HepG2 (cell line): ENCODE measurements around the gene GPR143. TPM values are rescaled to one million over a fixed set of nuclear protein-coding genes. Genes with fewer than 3 reads are reported as not detected.

Experiments
- ATAC-seq: fragments of 200-7000 bp; cut with Tn5 transposase; 3 replicates; pipeline ENCODE4 v1.9.1; 2020; ENCODE audit warnings: mild to moderate bottlenecking, moderate library complexity
- BruUV-seq: library from RNA; stranded (reverse); fragments of 400-500 nt; replicated peaks from 2 replicates; lab custom pipeline; 2021; lab: Mats Ljungman, UMichigan
- CTCF ChIA-PET: fragments of 300-600 bp; formaldehyde crosslinking; extraction: SDS; loops from one replicate; lab custom pipeline; 2021; ENCODE audit warnings: low total read pairs, inconsistent platforms, low intra/inter-chr PET ratio; lab: Yijun Ruan, JAX
- POLR2A ChIA-PET: fragments of 350-600 bp; sonication (Branson Sonifier 250); formaldehyde crosslinking; loops from one replicate; lab custom pipeline; 2020; ENCODE audit warnings: antibody characterized with exemption, inconsistent platforms; lab: Yijun Ruan, JAX
- DNase-seq: peaks from one replicate; pipeline ENCODE4 v3.0.0-alpha.2; 2015; ENCODE audit warnings: low spot score
- FAIRE-seq: peaks from 3 replicates; lab custom pipeline; 2011; peaks lifted over from hg19 to GRCh38; lab: Jason Lieb, UNC
- H2AFZ ChIP-seq: one replicate; pipeline ENCODE4 v1.6.1; 2011; ENCODE audit warnings: low read length, inconsistent platforms
- H3K27ac ChIP-seq: fragments of 300-600 bp; 3 replicates; pipeline ENCODE4 v1.8.0; 2011; ENCODE audit warnings: mixed run types, mild to moderate bottlenecking, mixed read lengths, low read length, inconsistent platforms; ENCODE audit not compliant: insufficient read depth; ENCODE audit errors: extremely low read length
- H3K27me3 ChIP-seq, 2 experiments: fragments of 200-600 bp in 1 of 2; 2 replicates in 1 of 2; 3 replicates in 1 of 2; pipeline versions ENCODE4 v1.6.0 to v1.8.0; 2011; ENCODE audit warnings: low read length in 2 of 2, mild to moderate bottlenecking in 2 of 2, moderate library complexity in 2 of 2, inconsistent platforms in 1 of 2; ENCODE audit not compliant: insufficient read depth in 2 of 2, control insufficient read depth in 1 of 2
- H3K36me3 ChIP-seq, 2 experiments: fragments of 200-600 bp in 1 of 2; replicated peaks in 1 of 2; 2 replicates in 1 of 2; 3 replicates in 1 of 2; pipeline versions ENCODE4 v1.5.1 to v1.8.0; 2011; ENCODE audit warnings: low read length in 2 of 2, inconsistent platforms in 1 of 2; ENCODE audit not compliant: insufficient read depth in 2 of 2, control insufficient read depth in 1 of 2
- H3K4me1 ChIP-seq: 2 replicates; pipeline ENCODE4 v1.5.1; 2012; ENCODE audit warnings: low read length, inconsistent platforms; ENCODE audit not compliant: insufficient read depth
- H3K4me2 ChIP-seq: 2 replicates; pipeline ENCODE4 v1.6.0; 2011; ENCODE audit warnings: low read depth, low read length, inconsistent platforms
- H3K4me3 ChIP-seq, 3 experiments: fragments of 200-600 bp in 1 of 3; sonication (generic), shearing (Covaris generic) in 1 of 3; replicated peaks in 1 of 3; 2 replicates each; pipeline ENCODE4 v1.5.1; 2011 to 2016; ENCODE audit warnings: low read length in 3 of 3, inconsistent platforms in 2 of 3, low read depth in 2 of 3, mild to moderate bottlenecking in 2 of 3, control low read depth in 1 of 3, mixed read lengths in 1 of 3; ENCODE audit not compliant: insufficient read depth in 1 of 3
- H3K79me2 ChIP-seq: one replicate; pipeline ENCODE4 v1.6.1; 2011; ENCODE audit warnings: low read length, inconsistent platforms; ENCODE audit not compliant: insufficient read depth
- H3K9ac ChIP-seq: 2 replicates; pipeline ENCODE4 v1.6.0; 2011; ENCODE audit warnings: mild to moderate bottlenecking, low read depth, low read length, inconsistent platforms; ENCODE audit not compliant: insufficient read depth
- H3K9me3 ChIP-seq: 2 replicates; pipeline ENCODE4 v1.5.1; 2012; ENCODE audit warnings: mild to moderate bottlenecking, low read length
- H4K20me1 ChIP-seq: 2 replicates; pipeline ENCODE4 v1.6.0; 2011; ENCODE audit warnings: inconsistent platforms, mild to moderate bottlenecking, low read length, moderate library complexity; ENCODE audit not compliant: insufficient read depth
- HDAC6 ChIP-seq: fragments of 200-600 bp; sonication (generic); IDR thresholded peaks from 2 replicates; pipeline ENCODE4 v1.7.0; 2017; ENCODE audit warnings: mild to moderate bottlenecking, antibody characterized with exemption, low read length, low read depth
- MYPOP ChIP-seq: sonication (generic); formaldehyde crosslinking; IDR thresholded peaks from 2 replicates; pipeline ENCODE4 v1.8.1; 2023; ENCODE audit warnings: mild to moderate bottlenecking, moderate library complexity, missing genetic modification reagents
- ZNF317 ChIP-seq: sonication (generic); formaldehyde crosslinking; IDR thresholded peaks from 2 replicates; pipeline ENCODE4 v1.5.0; 2020; ENCODE audit warnings: mild to moderate bottlenecking, missing genetic modification reagents
- ZNF335 ChIP-seq: sonication (generic); formaldehyde crosslinking; IDR thresholded peaks from 2 replicates; pipeline ENCODE4 v1.4.0; 2020; ENCODE audit warnings: missing genetic modification reagents
- ZNF552 ChIP-seq: sonication (generic); formaldehyde crosslinking; IDR thresholded peaks from 2 replicates; pipeline ENCODE4 v1.9.0; 2022; ENCODE audit warnings: missing genetic modification reagents, mild to moderate bottlenecking, borderline replicate concordance
- ZNF639 ChIP-seq: conservative IDR thresholded peaks from 2 replicates; pipeline ENCODE4 v1.6.1; 2018; ENCODE audit warnings: missing genetic modification reagents
- ZNF720 ChIP-seq: sonication (generic); formaldehyde crosslinking; IDR thresholded peaks from 2 replicates; pipeline ENCODE4 v1.4.0; 2020; ENCODE audit warnings: missing genetic modification reagents
- ZXDC ChIP-seq: sonication (generic); formaldehyde crosslinking; IDR thresholded peaks from 2 replicates; pipeline ENCODE4 v1.5.0; 2020; ENCODE audit warnings: mild to moderate bottlenecking, missing genetic modification reagents
- WGBS: methylation state at CpG from one replicate; pipeline ENCODE4 v1.1.6; 2017; ENCODE audit warnings: low lambda C conversion rate; 5-methylcytosine and 5-hydroxymethylcytosine counted together
- in situ Hi-C: cut with HindIII; loops from 2 replicates; pipeline ENCODE4 v1.10.0; 2017; ENCODE audit warnings: low pct_unique_long_range_greater_than_20kb; ENCODE audit not compliant: extremely low pct_ligation_motif_present
- intact Hi-C: fragments of 100-400 bp; cut with micrococcal nuclease; formaldehyde crosslinking; loops from one replicate; pipeline ENCODE4 v1.10.0; 2022; ENCODE audit not compliant: unreplicated experiment
- polyA plus RNA-seq, 8 experiments: library from polyadenylated mRNA; depleted of rRNA in 3 of 8; stranded (reverse) in 7 of 8; unstranded in 1 of 8; fragments of >200 nt; fragmentation: Illumina TruSeq in 4 of 8; extraction: Trizol in 4 of 8; gene quantifications; 2 replicates each; pipeline versions ENCODE4 v1.2.1 to v1.2.3, GENCODE V29; 2011 to 2016; ENCODE audit warnings: low read depth in 4 of 8, missing spikeins in 1 of 8, mixed read lengths in 1 of 8; ENCODE audit not compliant: insufficient read depth in 1 of 8
- total RNA-seq, 5 experiments: library from RNA; depleted of rRNA; stranded (reverse); fragments of >200 nt; fragmentation: Illumina TruSeq; extraction: Trizol; gene quantifications; 2 replicates each; pipeline ENCODE4 v1.2.3, GENCODE V29; 2016; ENCODE audit warnings: low read depth in 1 of 5

The GPR143 gene
- total and polyA plus RNA-seq, 2 of the 13 experiments (the other 11 are each of a cell fraction or from before 2014, with no cell fraction given), result 0.30 to 0.89 TPM

- H3K4me1 ChIP-seq, result no peaks in the 10 kb centered on the region
- FAIRE-seq (no peak), DNase-seq (no peak), ATAC-seq (no peak)
- H3K27ac ChIP-seq, result no peak overlapping the region
- H3K79me2 ChIP-seq, result no peaks in the 10 kb centered on the region
- H2AFZ ChIP-seq, result no peak overlapping the region
- H4K20me1 ChIP-seq, result no peaks in the 10 kb centered on the region
- H3K9me3 ChIP-seq, result no peaks in the 10 kb centered on the region
- no TSS peak for BruUV-seq
- POLR2A ChIA-PET, result no interaction called here
- peaks cover 3 to 7% of the 10 kb centered on the region in 2 experiments; a peak in 3 of 5 replicates for H3K36me3 ChIP-seq
- in situ Hi-C loops (no loop called here), intact Hi-C loops (no loop called here)
- no peaks in the 10 kb centered on the region for H3K27me3 ChIP-seq
- TF ChIP-seq ZXDC (CRISPR knock-in tag), result no peak
- TF ChIP-seq ZNF335 (CRISPR knock-in tag), result no peak
- TF ChIP-seq MYPOP (CRISPR knock-in tag), result no peak
- TF ChIP-seq ZNF720 (CRISPR knock-in tag), result no peak
- no peak for TF ChIP-seq ZNF552 (CRISPR knock-in tag)
- no peak for TF ChIP-seq ZNF317 (CRISPR knock-in tag)
- TF ChIP-seq HDAC6, result no peak
- TF ChIP-seq ZNF639, result no peak
- no peak overlapping the region for H3K4me3 ChIP-seq
- no peak overlapping the region for H3K9ac ChIP-seq
- WGBS, result 96% methylated on average over 6 of the region's 6 CpGs
- no peak overlapping the region for H3K4me2 ChIP-seq
- CTCF ChIA-PET, result no interaction called here
These were observed 88.9 kb downstream of the GPR143 start for GRCh38 chrX:9676738-9677097.
